ENCODE data around the gene LRP11.
A peak's percentile ranks its signal among the peaks of the same experiment; 100 is the strongest.
"Not testable (repeated sequence)": the region's sequence is repeated elsewhere in the genome, so short reads cannot be mapped to it uniquely, and the experiment has no call there.

LRP11 gene

GRCh38 chr6:149869275-149869892 lies 5.2 kb upstream of the LRP11 start:
- no peak for DNase-seq (ENCODE audit: low spot score)

DNA sequence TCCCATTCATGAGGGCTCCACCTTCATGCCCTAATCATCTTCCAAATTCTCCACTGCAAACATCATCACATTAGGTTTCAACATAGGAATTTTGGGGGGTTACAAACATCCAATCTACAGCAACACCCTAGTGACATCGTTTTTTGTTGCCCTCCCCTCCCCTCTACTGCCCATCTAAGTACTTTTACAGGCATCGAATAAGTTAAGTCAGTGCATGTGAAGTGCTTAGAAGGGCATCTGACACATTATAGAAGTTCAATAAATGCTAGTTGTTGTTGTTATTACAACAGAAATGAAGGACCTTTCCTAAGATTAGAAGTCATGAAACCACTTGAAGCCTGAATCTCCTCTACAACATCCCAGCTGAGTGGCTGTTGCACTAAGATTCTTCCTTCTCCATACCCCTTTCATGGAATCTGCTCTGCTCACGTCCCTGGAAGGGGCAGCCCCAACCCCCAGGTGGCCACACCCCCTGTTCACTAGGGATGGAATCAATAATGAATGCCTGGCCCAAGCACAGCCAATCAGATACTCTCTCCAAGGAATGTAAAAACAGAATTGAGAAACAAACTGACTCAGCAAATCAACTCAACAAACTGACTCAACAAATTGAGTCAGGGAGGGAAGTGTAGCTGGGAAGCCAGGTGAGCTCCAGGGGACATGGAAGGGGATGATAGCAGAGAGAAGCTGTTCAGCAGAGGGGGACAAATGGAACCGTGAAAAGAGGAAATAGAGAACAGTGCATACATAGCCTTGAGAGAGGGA lies 3.9 kb upstream of the LRP11 start:
- no peak for DNase-seq (ENCODE audit: low spot score)

GRCh38 chr6:149864578-149865535 lies 698 bp upstream of the LRP11 start:
- no peak for DNase-seq (ENCODE audit: low spot score)

GRCh38 chr6:149862922-149863697 lies 1.0 kb downstream of the LRP11 start:
- peak; percentile 75 for DNase-seq (ENCODE audit: low spot score)

DNA sequence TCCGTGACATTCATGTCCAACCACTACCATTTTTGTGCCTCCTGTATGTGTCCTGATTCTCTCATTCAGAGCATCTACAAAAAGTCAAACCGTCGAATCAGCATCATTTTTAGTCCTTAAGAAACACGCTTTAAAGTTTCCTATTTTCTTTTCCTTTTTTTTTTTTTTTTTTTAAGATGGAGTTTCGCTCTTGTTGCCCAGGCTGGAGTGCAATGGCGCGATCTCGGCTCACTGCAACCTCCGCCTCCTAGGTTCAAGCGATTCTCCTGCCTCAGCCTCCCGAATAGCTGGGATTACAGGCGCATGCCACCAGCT lies 1.8 kb downstream of the LRP11 start:
- DNase-seq (ENCODE audit: low spot score) = not testable (repeated sequence)

DNA sequence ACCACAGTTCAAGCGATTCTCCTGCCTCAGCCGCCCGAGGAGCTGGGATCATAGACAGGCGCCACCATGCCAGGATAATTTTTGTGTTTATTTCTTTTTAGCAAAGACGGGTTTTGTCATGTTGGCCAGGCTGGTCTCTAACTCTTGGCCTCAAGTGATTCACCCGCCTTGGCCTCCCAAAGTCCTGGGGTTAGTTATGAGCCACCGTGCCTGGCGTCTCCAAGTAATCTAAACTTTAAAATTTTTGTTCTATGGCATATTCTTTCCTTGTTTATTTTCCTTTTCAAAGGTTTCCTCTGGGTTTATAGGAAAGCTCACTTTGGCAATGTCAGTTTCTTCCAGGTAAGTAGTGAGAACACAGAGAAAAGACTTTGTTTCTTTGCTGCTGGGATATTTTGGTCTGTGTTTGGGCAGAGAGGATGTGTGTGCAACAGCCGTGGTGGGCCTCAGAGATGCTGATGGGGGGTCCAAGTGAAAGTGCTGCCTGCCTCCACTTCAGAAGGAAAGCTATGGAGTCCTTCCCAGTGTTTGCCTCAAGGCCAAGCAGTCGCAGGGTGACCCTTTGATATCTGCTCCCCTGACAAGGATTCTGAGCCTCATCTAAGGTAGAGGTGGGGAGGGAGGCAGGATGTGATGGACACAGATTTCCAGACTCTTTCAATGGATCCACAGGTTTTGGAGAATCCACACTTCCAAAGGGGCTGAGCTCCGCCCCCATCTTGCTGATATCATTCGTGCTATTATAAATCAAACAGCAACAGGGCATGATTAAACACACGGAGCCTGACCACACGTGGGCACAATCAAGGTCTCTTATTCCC lies 2.3 kb downstream of the LRP11 start:
- no peak for DNase-seq (ENCODE audit: low spot score)

- DNase-seq (ENCODE audit: low spot score) = no peak
Observed at GRCh38 chr6:149860834-149861602, 3.1 kb downstream of the LRP11 start.

- DNase-seq (ENCODE audit: low spot score) = no peak
Observed at GRCh38 chr6:149860513-149860833, 3.7 kb downstream of the LRP11 start.

DNA sequence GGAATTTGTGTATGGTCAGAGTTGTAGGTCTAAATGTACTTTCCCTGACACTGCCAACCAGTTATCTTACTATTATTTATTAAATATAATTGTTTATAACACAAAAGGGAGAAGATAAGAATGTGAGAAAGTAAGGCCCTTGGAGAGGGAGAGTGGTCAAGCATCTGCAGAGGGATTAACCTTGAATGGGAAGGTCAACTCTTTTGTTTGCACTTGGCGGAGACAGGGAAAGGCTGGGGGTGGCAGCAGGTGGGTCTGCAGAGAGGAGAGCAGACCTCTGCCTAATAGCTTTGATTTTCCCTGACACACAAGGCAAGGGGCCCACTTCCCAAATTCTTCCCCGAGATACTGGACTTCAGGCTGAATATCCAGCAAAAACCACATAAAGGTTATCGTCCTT lies 4.2 kb downstream of the LRP11 start:
- DNase-seq (ENCODE audit: low spot score) = no peak

DNA sequence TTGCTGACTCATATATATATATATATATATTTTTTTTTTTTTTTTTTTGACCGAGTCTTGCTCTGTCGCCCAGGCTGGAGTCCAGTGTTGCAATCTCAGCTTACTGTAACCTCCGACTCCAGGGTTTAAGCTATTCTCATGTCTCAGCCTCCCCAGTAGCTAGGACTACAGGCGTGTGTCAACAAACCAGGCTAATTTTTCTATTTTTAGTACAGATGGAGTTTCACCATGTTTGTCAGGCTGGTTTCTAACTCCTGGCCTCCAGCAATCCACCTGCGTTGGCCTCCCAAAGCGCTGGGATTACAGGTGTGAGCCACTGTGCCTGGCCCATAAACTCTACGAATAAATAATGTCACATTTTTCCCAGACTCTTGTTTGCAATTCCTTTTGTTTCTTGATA lies 4.8 kb downstream of the LRP11 start:
- no peak for DNase-seq (ENCODE audit: low spot score)

GRCh38 chr6:149857541-149857940 lies 6.6 kb downstream of the LRP11 start:
- DNase-seq (ENCODE audit: low spot score) = no peak

GRCh38 chr6:149856256-149856994 lies 7.7 kb downstream of the LRP11 start:
- no peak for DNase-seq (ENCODE audit: low spot score)

DNA sequence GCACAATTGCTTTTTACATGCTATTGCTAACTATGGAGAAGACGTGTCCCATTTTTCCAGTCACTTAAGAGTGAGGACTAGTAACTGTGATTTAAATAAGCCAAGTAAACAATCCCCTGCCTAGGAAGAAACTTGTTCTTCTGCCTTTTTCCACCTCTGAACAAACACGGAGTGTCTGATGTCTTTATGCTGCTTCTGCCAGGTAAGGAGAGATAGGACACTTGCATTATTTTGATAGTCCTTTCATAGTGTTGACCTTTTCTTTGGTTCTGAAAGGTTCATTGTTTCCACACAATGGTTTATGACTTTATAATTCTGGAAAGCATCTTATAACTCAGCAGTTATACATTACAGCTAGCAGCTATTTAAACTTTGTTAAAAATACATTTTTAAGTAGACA lies 8.4 kb downstream of the LRP11 start:
- no peak for DNase-seq (ENCODE audit: low spot score)

- no peak for DNase-seq (ENCODE audit: low spot score)
Observed at GRCh38 chr6:149855040-149855654, 9.0 kb downstream of the LRP11 start.

DNA sequence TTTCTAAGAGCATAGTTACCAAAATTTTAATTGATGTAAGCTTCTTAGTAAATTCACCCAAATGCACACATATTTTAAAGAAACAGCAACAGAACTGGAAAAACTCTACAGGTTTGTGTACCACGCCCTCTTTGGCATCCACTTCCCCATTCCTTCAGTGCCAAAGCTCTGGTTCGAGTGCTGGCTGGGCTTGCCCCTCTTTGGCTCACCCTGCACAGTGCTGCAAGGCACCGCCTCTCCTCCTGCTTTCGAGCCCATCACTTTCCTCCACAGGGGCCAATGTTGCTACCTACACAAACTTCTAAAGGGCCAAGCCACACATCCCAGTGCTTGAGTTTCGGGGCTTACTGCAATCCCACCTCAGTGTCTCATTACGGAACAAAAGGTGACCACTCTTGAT lies 9.6 kb downstream of the LRP11 start:
- no peak for DNase-seq (ENCODE audit: low spot score)

DNA sequence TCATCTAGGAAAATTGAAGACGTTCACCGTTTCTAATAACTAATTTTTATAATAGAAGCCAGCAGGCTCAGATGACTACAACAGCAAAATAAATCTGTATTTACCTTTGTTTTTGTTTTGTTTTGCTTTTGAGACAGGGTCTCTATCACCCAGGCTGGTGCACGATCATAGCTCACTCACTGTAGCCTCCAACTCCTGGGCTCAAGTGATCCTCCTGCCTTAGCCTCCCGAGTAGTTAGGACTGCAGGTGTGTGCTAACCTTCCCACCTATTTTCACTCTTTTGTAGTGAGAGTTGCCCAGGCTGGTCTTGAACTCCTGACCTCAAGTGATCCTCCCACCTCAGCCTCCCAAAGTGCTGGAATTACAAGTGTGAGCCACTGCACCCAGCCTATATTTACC lies 10.1 kb downstream of the LRP11 start:
- not testable (repeated sequence) for DNase-seq (ENCODE audit: low spot score)

GRCh38 chr6:149852881-149853280 lies 11.3 kb downstream of the LRP11 start:
- DNase-seq (ENCODE audit: low spot score) = no peak

- DNase-seq (ENCODE audit: low spot score) = no peak
Observed at GRCh38 chr6:149852180-149852579, 12.0 kb downstream of the LRP11 start.

GRCh38 chr6:149851461-149852110 lies 12.6 kb downstream of the LRP11 start:
- no peak for DNase-seq (ENCODE audit: low spot score)
